8988T (cell line): ENCODE results near the gene RUVBL1.

ENCODE experiments used
- DNase-seq: peaks from one replicate; pipeline ENCODE4 v3.0.0; 2011

The RUVBL1 gene

DNA sequence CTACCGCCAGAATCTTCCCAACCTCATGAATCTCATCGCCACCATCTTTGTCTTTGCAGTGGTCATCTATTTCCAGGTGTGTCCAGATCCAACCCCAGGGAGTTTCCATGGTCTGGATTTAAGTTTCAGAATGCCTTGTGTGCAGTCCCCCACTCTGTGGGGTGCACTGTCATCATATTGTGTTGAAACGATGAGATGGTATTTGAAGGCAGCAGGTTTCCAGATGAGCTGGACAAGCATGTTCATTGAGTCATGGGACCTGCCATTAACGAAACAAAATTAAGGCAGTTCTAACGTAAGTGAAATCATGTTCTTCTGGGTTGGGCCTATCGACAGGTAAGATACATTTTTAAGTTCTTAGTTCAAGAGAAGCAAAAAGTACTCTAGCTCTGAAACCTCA, 58.6 kb downstream of the RUVBL1 start:
- DNase-seq: no peak

DNA sequence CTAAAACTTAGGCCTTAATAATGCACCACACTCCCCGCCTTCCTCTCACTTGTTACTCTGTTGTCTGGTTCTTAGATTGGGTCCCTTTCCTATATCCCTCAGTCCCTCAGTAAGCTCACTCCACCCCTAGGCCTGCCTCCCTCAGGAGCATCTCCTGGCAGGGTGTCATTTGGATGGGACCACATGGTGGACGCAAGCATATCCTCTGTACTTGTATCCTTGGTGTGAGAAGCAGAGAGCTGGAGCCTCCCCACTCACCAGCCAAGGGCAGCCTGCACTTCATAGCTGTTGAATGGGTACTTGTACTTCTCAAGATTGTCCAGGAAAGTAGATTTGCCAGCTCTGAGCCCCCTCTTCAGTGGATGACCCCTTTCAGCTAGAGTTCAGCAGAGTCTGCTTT, 59.7 kb downstream of the RUVBL1 start:
- no peak for DNase-seq

DNA sequence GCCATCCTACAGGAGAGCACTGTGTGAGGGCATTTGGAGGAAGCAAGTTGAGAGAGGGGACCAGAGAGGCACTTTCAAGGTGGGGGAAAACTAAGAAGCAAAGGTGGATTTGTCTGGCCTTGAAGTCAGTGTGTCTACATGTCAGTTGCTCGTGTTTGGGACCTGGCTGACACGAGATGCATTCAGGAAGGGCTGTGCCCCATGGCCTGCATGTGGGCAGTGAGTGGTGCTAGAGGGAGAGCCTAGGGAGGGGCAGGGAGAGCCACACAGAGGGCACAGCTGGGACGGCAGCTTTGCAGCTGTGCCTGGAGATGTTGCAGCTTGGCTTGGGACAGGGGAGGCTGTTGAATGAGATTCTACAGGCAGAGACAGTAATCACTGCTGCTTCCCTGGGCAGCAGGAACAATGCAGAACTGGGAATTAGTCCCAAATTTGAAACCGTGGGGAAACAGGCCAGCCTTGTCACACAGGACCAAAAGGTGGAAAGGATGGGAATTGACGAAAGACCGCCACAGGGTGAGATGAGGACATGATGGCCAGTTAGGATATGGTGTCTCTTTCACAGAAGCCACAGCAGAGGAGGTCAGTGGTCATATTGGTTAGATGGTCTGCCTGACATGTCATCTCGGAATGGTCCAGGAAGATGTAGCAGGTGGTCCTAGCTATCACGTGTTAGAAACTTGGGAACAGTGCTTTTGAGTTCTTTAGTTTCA, 61.4 kb downstream of the RUVBL1 start:
- DNase-seq: no peak

DNA sequence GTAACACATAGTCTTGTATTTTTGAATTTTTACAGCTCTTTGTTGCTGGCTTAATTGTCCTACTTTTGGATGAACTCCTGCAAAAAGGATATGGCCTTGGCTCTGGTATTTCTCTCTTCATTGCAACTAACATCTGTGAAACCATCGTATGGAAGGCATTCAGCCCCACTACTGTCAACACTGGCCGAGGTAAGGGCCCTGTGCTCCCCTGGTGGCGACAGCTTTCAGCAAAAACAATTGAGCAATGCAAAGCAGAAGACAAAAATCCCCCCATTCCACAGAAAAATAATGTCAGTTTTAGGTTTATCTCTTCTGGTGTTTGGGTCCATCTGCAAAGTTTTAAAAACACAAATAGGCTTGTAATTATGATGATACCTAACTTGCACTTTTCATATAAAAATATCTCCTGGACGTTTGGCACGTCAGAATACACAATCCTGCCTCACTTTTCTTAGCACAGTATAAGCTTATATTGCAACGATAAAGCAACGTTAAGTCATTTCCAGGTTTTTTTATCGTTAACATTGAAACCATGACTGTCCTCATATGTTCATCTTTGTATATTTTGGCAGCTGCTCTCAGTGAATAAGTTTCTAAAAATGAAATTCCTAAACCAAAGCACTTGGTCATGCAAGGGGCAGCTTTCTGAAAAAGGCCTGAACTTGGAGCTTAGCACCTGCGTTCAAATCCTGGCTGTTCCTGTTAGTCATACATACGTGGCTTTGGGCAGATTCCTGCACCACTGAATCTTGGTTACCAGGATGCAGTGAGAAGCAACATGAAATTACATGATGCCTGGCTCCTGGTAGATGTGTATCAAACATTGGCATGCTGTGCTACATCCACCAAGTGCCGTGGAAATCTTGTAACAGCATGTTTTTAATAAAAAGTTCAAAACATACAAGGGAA, 62.9 kb downstream of the RUVBL1 start:
- DNase-seq: no peak

DNA sequence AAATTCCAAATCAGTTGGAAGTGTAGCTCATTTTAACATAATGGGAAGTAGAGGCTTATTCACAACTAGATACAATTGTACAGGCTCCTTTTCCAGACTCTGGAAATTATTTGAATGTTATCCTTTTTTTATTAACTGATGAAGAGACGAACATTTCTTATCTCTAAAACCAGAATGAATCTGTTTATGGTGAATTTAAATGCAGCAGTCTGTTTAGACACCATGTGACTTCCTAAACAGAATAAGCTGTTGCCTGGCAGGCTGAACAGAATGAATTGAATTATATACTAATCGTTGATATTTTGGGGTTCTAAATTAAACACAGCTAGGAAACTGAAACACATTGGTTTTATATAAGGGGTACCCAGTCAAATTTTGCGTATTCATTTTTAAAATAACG, 67.4 kb downstream of the RUVBL1 start:
- DNase-seq: no peak

DNA sequence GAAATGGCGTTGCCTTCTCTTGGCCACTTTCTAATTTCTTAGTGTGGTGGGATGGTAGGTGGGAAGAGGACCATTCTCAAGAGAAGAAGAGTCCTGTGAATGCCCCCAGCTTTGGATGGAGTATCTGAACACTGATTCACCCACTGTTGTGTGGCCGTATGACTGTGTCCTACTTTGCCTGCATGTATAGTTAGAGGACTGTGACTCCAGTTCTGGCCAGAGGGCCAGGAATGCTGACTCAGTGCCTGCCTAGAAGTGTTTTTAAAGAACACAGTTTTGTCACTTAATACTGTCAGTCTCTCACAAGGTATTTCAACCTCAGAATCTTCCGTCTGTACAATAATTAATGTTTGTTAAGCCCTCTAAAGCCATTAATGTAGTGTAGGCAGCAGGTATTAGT, 69.2 kb downstream of the RUVBL1 start:
- no peak for DNase-seq

DNA sequence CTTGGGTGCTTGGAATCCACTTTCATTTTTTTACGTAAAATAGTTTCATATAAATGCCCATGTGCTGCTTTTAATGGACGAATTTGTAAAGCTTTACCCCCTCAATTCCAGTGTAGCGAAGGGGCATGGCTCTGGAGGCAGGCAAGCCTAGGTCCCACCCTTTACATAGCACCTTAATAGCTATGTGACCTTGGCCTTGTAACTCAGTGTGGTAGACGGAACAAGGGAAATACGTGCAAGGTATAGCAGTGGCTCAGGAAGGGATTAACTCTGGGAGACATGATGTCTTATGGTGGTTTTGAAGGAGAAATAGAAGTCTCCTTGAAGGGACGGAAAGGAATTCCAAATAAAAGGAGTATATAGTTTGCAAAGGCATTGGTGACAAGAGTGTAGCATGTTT, 70.0 kb downstream of the RUVBL1 start:
- no peak for DNase-seq

DNA sequence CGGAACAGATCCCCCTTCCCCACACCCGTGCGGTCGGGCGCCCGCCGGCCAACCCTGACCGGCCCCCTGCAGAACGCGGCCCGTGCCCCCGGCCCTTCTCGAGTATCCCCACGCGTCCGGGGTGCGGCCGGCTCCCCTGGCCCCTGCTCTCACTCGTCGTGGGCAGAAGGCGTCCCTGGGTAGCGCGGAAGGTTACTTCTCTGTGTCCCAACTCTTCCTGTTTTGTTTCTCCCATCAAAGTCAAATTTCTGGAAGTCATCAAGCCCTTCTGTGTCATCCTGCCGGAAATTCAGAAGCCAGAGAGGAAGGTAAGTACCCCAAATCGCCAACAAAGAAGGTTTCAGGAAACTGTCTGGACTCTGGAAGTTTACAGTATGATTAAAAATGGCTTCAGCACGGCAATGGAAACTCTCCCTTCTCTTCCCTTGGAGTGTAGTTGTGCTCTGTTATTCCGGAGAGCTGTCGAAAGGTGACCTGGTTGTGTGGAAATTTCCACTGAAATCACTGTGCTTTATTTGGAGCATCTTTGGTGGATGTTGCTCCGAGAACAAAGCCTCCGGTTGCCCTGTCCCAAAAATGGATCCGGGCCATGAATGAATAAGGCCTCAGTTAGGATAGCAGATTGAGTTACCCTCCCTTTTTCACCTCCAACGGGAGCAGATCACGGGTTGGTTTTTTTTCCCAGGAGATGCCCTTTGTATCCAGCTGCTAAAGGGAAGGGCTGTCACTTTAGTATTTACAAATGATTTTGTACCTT, 70.8 kb downstream of the RUVBL1 start:
- DNase-seq: no peak

DNA sequence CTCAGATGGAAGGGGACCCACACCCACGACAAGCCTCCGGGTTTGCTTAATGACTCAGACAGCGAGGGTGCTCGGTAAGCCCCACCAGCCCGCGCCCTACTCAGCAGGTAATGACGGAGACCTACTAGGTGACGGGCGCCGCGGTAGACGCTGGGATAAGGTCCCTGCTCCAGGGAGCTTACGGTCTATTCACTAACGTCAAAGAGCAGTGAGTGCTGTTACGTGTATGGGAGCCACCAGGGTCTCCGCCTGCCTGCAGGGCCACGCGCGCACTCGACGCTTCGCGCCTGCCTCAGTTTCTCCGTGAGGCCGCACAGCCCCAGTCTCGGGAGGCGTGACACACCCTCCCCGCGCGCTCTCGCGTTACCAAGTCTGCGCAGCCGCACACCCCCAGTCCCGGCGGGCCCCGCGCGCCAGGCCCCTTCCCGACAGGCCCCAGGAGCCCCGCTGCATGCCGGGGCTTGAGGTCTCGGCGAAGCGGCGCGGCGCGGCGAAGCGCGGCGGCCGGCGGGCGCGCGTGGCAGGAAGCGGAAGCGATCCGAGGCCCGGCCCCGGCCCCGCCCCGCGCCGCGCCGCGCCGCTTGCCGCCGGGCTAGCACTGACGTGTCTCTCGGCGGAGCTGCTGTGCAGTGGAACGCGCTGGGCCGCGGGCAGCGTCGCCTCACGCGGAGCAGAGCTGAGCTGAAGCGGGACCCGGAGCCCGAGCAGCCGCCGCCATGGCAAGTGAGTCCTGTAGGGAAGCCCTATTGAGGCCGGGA, 71.6 kb downstream of the RUVBL1 start, which contains the start of gene SEC61A1:
SEC61A1 (plus strand) TSS at position 601 of the 758 bp plus-strand sequence; CDS start at position 717, 116 bp downstream.
- DNase-seq: peak; percentile 96

DNA sequence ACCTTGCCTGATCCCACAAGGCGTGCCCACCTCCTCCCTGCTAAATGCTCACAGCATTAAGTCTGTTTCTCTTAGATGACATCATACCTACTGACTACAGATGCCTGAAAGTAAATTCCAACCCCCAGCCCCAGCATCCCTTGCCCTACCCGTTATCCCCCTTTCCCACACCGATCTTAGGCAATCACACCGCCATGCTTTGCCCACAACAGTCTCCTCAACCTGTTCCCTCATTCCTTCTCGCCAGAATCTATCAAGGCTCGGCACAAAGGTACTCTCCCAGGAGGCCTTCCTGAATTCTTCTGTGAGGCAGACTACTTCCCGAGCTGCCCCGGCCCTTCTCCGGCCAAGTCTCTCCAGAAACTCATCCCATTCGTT, 72.2 kb downstream of the RUVBL1 start:
- DNase-seq: no peak

DNA sequence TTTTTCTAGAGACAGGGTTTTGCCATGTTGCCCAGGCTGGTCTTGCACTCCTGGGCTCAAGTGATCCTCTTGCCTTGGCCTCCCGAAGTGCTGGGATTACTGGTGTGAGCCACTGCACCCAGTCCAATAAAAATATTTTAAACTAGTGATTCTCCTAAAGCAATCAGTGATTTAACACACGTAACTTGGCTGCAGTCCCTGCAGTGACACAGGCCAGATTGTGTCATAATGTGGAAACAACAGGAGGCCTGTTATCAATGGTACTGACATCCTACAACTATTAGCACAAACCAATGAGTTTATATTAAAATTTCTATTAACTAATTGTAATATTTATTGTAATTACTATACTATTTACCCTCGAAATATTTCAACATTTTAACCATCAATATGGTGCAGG, 73.0 kb downstream of the RUVBL1 start:
- DNase-seq: no peak

DNA sequence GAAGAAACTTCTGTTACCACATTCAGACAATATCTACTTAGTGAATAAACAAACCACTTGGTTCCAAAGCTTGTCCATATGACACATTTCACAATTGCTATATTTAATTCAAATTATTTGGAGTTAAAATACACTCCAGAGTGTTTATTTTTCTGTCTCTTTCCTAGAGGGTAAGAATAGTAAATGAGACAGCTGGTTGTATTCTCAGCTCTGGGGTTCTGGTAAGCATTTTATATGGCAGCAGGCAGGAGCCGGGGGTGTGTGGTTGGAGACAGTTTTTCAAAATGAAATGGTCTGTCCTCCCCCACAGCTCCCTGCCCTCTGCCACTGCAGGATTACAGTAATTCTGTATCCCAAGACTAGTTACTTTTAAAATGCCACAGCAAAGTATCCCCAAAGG, 82.3 kb downstream of the RUVBL1 start:
- no peak for DNase-seq

DNA sequence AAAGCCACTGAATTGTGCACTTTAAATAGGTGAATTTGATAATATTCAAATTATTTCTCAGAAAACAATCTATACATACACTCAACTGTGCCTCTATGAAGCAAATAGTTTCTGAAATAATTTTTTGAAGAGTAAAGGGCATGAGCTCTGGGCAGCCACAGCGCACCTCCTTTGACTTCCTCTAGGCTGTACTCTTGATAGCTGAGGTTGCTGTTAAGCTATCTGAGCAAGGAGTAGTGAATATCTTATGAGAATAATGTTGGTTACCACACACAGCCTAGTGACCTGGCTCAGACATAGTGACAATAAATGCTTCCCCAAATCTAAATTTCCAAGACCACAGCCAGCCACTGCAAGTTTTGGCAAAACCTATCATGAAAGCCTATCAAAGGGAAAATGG, 83.0 kb downstream of the RUVBL1 start:
- no peak for DNase-seq

DNA sequence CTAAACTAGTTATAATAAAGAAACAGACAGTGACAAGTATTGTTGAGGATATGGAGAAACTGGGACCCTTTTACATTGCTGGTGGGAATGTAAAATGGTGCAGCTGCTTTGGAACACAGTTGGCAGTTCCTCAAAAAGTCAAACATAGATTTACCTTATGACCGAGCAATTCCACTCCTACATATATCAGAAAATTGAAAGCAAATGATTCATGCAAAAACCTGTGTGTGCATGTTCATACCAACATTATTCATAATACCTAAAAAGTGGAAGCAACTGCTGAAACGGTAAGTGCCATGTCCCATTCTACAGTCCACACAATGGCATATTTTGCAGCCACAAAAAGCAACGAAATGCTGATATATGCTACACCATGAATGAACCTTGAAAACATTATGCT, 83.6 kb downstream of the RUVBL1 start:
- no peak for DNase-seq

DNA sequence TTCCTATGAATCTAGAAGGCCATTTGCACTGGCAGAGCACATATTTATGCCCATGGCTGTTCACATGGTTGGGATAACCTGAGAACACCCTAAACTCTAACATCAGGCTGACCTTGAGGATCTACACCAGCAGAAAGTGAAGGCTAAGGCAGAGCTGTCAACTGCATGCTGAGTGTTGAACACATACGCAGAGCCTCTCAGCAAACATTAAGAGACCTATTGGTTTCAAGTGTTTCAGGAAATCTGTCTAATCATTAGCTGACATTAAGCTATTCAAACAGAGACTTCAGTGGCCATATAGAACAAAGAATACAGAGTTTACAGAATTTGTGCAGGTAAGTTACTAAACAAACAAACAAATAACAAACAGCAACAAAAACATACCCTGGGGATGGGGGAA, 87.5 kb downstream of the RUVBL1 start:
- DNase-seq: no peak

DNA sequence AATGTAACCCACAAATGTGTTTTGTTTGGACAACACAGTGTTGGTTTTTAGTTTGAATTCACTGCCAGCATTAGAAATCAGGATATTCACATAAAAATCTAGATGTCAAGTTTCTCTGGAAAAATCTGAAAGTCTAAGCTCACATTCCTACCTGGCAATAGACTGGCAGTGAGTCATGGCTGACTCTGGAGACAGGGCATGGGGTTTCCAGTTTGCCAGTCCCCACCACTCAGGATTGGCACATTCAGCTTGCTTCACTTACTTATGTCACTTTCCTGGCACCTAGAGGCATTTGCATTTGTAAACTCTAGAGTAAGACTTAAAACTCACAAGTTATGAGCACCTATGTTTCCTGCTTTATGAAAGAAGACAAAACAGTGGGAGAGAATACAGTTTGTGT, 90.5 kb downstream of the RUVBL1 start:
- DNase-seq: no peak
